Measurements from ENCODE around the gene PPFIA1.

DNA sequence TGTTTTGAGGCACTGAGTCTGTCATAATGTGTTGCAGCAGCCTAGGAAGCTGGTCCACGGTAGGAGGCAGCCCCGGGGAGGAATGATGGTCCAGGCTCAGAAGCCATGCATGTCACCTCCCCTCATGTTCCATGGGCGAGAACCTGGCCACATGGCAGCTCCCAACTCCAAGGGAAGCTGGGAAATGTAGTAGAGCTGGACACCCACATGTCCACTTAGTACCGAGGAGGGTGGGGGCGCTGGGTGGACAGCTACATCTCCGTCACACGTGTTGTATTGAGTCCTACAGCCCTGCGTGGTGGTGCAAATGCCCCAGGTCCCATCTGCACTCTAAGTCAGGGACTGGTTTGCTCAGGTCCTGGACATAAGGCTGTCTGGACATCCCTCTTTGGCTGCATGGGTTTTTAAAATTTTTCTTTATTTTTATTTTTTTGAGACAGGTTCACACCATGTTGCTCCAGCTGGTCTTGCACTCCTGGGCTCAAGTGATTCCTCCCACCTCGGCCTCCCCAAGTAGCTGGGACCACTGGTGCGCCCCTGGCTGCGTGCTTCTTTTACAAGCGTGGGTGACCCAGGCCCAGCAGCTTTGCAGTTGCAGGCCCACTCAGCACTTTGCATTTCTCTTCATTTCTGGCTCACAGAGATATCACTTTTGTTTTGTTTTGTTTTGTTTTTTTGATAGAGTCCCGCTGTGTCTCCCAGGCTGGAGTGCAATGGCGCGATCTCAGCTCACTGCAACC is 123.9 kb downstream of the PPFIA1 start:
- no peak for TF ChIP-seq POLR2A (IDR thresholded peaks at IDR 0.05)
- TF ChIP-seq, protein P1, sequence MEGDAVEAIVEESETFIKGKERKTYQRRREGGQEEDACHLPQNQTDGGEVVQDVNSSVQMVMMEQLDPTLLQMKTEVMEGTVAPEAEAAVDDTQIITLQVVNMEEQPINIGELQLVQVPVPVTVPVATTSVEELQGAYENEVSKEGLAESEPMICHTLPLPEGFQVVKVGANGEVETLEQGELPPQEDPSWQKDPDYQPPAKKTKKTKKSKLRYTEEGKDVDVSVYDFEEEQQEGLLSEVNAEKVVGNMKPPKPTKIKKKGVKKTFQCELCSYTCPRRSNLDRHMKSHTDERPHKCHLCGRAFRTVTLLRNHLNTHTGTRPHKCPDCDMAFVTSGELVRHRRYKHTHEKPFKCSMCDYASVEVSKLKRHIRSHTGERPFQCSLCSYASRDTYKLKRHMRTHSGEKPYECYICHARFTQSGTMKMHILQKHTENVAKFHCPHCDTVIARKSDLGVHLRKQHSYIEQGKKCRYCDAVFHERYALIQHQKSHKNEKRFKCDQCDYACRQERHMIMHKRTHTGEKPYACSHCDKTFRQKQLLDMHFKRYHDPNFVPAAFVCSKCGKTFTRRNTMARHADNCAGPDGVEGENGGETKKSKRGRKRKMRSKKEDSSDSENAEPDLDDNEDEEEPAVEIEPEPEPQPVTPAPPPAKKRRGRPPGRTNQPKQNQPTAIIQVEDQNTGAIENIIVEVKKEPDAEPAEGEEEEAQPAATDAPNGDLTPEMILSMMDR (IDR thresholded peaks at IDR 0.05), result no peak
- TF ChIP-seq EP300 (IDR thresholded peaks at IDR 0.05), result no peak

Data from ovary (tissue), 3 donors.